H1 (cell line): ENCODE results near the gene GSG1L. TPM values are rescaled to one million over a fixed set of nuclear protein-coding genes. Genes with fewer than 3 reads are reported as not detected.

Source experiments
- CBX8 ChIP-seq: fragments of 300-800, 300-1000 bp; sonication (generic); IDR thresholded peaks from 2 replicates; pipeline ENCODE4 v1.7.1; 2016; ENCODE audit warnings: low read depth, low read length, borderline replicate concordance
- CEBPB ChIP-seq: IDR thresholded peaks from 2 replicates; pipeline ENCODE4 v1.6.1; 2012; ENCODE audit warnings: low read depth, low read length
- CTBP2 ChIP-seq: IDR thresholded peaks from 2 replicates; pipeline ENCODE4 v1.7.0; 2011; ENCODE audit warnings: borderline replicate concordance, mild to moderate bottlenecking, moderate library complexity, mixed read lengths, low read length; ENCODE audit not compliant: insufficient read depth, insufficient read length
- EGR1 ChIP-seq: IDR thresholded peaks from 2 replicates; pipeline ENCODE4 v1.6.1; 2011; ENCODE audit warnings: low read depth, low read length, borderline replicate concordance
- HDAC2 ChIP-seq, 2 experiments: fragments of 300-600 bp in 1 of 2; sonication (generic) in 1 of 2; IDR thresholded peaks; 2 replicates each; pipeline ENCODE4 v1.6.1; 2011 to 2012; ENCODE audit warnings: low read depth in 2 of 2, low read length in 2 of 2, mild to moderate bottlenecking in 2 of 2, moderate library complexity in 2 of 2, borderline replicate concordance in 1 of 2, inconsistent platforms in 1 of 2
- KDM4A ChIP-seq: IDR thresholded peaks from one replicate; pipeline ENCODE4 v1.7.1; 2012; ENCODE audit warnings: low read depth, mild to moderate bottlenecking, moderate library complexity, low read length, inconsistent platforms; ENCODE audit not compliant: severe bottlenecking
- TCF12 ChIP-seq: IDR thresholded peaks from 2 replicates; pipeline ENCODE4 v1.6.1; 2011; ENCODE audit warnings: low read depth, mild to moderate bottlenecking, low read length
- polyA plus RNA-seq, 7 experiments: library from polyadenylated mRNA; depleted of rRNA in 3 of 7; stranded (reverse) in 5 of 7; unstranded in 2 of 7; fragments of >200 nt in 5 of 7; fragments of 200-250 nt in 2 of 7; gene quantifications; 1 replicate in 5 of 7; 2 replicates in 1 of 7; 4 replicates in 1 of 7; pipeline versions ENCODE4 v1.2.1 to v1.2.3, GENCODE V29; 2011 to 2013; ENCODE audit warnings: missing spikeins in 2 of 7, mixed read lengths in 2 of 7
- total RNA-seq: library from RNA; stranded (reverse); fragmentation: NEBNext Ultra II Directional; extraction: Animal tissue kit (Norgen Biotek cat#: 25700); gene quantifications from 2 replicates; pipeline ENCODE4 v1.2.1, GENCODE V29; 2021

GSG1L gene
- total and polyA plus RNA-seq, 2 of the 8 experiments (the other 6 are each of a cell fraction or from before 2014, with no cell fraction given) = 0.71 to 1.1 TPM

GRCh38 chr16:27786923-27787625 is 276.4 kb downstream of the GSG1L start (continued):
- TF ChIP-seq EGR1 = no peak
- TF ChIP-seq CEBPB = no peak
- TF ChIP-seq HDAC2 (IDR thresholded peaks at IDR 0.05; ENCODE audit: borderline replicate concordance in 1 of 2, low read depth in 2 of 2, low read length in 2 of 2) = no peak
- no peak for TF ChIP-seq KDM4A
- TF ChIP-seq CBX8 = no peak
- TF ChIP-seq CTBP2 = no peak
- no peak for TF ChIP-seq TCF12
